ENCODE measurements around the gene FUOM.

- no peak for TF ChIP-seq CTCF (conservative IDR thresholded peaks at IDR 0.05; ENCODE audit: low read depth in 2 of 2)
- TF ChIP-seq POLR2AphosphoS5 (IDR thresholded peaks at IDR 0.05; ENCODE audit: low read depth) = no peak
- TF ChIP-seq REST (IDR thresholded peaks at IDR 0.05; ENCODE audit: unreplicated experiment) = no peak
- no peak for TF ChIP-seq EZH2phosphoT487 (IDR thresholded peaks at IDR 0.05; ENCODE audit: unreplicated experiment)
- TF ChIP-seq ETS1 (IDR thresholded peaks at IDR 0.05) = no peak
- TF ChIP-seq EZH2 (IDR thresholded peaks at IDR 0.05; ENCODE audit: low read depth, unreplicated experiment) = no peak
- no peak for TF ChIP-seq ZNF462 (CRISPR knock-in tag; IDR thresholded peaks at IDR 0.05)
These were observed 21.7 kb downstream of the FUOM start for GRCh38 chr10:133336118-133336576.

Data from GM23338 (cell line).